HG03342 (cell line): ENCODE data around the gene CLNS1A.
"Not testable (repeated sequence)": the region's sequence is repeated elsewhere in the genome, so short reads cannot be mapped to it uniquely, and the experiment has no call there.

Experiments used
- ATAC-seq: cut with Tn5 transposase; IDR thresholded peaks from one replicate; pipeline ENCODE4 v1.9.1; 2021; ENCODE audit warnings: mild to moderate bottlenecking, moderate library complexity; ENCODE audit not compliant: unreplicated experiment

CLNS1A gene, protein sequence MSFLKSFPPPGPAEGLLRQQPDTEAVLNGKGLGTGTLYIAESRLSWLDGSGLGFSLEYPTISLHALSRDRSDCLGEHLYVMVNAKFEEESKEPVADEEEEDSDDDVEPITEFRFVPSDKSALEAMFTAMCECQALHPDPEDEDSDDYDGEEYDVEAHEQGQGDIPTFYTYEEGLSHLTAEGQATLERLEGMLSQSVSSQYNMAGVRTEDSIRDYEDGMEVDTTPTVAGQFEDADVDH

DNA sequence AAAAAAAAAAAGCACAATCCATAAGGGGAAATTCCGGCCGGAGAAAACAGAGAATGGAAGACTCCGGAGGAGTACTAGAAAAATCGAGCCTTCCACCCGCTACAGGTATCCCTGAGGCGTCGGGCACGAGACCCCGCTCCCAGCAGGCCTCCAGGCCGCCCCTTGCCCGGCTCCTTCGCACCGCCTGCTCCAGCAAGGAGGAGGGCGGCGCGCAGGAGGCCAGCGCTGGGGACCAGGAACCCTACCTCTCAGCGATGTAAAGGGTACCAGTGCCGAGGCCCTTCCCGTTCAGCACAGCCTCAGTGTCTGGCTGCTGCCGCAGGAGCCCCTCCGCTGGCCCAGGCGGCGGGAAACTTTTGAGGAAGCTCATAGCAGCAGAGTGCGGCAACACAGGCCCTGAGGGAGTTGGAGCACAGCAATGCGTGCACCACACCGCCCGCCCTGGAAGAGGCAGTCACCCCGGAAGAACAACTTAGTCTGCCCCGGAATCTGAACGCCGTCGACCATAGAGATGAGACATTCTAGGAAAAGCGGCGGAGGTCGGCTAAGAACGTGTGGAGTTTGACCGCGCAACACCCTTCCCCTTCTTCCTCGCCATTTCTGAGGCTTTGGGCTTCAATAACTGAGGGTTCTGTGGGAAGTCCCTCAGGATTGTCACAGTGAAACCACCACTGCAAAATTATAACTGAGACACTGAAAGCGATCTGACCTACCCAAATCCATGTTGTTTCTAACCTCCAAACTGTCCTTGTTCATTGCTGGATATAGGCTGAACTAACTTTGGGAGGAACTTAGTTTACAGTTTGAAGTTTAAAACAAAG lies at the start of gene CLNS1A:
Gene CLNS1A, minus strand, starts transcription at position 450 of the 821 bp plus-strand sequence. Its CDS starts 80 bp downstream, at position 370.
- peak; percentile 91 for ATAC-seq

DNA sequence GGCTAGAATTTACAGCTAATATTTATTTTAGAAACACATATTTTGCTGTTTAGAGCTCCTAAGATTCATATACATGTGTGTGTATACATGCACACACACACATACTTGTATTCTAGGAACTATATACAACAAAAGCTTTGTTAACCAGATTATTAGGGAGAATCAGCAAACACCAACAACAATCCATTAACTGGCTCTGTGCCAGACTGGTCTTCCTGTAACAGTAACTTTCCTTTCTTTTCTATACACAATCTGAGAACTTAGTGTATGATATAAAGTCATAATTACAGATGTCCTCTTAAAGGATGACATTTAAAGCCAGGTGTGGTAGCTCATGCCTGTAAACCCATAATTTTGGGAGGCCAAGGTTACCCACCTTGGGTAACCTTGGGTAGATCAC lies 49.5 kb upstream of the CLNS1A start:
- no peak for ATAC-seq

DNA sequence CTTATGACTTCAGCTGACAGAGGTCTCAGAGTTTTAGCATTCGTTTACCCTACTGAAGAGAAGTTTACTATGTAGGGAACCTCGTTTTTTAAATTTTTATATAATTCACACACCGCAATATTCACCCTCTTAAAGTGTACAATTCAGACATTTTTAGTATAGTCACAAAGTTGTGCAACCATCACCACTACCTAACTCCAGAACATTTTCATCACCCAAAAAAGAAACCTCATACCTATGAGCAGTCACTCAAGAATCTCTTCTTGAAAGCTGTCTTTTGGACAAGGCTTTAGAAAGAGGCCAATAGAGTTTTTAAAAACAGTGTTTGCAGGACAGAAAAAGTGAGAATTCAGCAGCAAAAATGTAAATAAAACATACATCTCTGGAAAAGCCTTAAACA lies 39.5 kb upstream of the CLNS1A start:
- ATAC-seq, result no peak

DNA sequence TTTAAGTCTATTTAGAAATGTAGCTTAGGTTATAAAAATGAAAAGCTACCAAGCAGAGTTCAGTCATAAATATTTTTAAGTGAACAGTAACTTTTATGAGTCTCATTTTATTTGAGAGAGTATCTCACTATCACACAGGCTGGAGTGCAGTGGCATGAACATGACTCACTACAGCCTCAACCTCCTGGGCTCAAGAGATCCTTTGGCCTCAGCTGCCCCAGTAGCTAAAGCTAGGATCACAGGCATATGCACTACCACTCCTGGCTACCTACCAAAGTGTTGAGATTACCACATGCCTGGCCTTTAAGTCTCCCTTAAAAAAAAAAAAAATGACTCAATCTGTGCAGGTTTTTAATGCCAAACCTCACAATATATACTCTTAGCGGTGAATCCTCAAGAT lies 34.7 kb upstream of the CLNS1A start:
- no peak for ATAC-seq

DNA sequence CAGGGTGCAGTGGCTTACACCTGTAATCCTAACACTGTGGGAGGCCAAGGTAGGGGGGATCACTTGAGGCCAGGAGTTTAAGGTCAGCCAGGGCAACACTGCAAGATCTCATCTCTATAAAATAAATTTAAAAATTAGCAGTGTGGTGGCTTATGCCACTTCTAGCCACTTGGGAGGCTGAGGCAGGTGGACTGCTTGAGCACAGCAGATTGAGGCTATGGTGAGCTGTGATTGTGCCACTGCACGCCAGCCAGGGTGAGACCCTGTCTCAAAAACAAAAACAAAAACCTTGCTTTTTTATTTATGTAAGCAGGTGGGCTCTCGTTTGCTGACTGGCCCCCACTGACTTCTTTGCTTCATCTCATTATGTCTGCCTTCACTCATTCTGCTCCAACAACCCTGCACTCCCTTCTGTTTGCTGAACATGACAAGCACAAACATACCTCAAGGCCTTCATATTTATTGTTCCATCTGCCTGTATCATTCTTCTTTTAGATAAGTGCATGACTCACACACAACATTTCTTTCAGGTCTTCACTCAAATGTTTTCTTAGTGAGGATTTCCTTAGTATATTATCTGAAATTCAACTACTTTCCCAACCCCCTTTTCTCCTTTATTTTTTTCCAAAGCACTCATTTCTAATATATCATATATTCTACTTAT lies 32.4 kb upstream of the CLNS1A start:
- no peak for ATAC-seq

DNA sequence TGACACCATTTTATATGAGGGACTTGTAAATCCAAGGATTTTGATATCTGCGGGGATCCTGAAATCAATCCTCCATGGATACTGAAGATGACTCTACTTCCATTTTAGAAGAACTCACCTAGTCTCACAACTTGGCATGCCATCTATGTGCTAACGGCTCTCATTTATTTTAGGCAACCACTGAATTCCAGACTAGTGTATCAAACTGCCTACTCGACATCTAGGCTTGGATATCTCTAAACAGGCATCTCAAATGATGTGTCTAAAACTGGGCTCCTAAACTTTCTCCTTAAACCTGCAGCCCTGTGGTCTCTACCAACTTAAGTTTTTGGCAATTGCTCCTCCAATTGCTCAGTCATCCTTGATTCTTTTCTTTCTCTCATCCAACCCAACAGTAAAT lies 31.2 kb upstream of the CLNS1A start:
- no peak for ATAC-seq

DNA sequence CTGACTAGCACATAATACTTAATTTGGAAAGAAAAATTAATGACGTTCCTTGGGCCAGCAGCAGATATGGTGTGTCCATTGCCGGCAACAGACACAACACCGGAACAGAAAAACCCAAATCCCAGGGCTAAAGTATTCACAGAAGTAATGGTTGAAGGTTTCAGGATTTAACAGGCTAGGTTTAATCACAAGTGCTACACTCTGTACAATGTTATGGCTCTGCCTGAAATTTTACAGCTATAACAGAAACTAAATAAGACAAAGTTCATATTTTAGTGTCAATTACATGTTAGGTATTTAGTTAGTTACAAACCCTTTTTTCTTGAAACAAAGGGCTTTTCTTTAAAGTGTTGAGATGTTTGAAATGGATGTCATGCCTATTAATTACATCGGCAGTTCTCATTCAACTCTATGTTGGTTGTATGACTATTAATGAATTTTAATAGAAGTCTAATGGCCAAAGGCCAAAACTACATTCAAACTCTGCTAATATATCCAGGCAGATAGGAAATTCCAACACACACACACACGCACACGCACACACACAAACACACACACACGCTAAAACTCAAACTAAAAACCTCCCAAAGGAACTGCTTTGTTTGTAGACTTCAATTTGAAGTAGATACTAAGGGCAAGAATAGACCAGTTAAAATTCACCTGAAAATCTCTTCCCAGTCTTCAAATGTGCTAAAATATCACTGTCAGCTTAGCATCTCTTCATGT lies 27.8 kb upstream of the CLNS1A start:
- ATAC-seq, result no peak

DNA sequence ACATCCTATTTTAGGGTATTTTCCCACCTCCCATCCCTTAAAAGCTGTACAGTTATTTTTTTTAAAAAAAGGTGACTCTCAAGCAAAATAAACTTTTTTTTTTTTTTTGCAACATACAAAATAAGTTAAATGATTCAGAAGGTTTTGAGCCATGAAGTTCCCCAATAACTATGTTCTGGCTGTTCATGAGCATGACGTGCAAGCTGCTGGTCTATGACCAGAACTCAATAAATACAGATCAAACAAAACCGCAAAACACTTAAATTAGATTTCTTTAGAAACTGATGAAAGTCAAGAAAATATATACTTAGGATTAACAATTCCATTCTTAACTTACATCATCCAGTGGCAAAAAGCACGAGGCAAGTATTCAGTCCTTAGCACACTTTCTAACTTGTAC lies 24.1 kb upstream of the CLNS1A start:
- no peak for ATAC-seq

DNA sequence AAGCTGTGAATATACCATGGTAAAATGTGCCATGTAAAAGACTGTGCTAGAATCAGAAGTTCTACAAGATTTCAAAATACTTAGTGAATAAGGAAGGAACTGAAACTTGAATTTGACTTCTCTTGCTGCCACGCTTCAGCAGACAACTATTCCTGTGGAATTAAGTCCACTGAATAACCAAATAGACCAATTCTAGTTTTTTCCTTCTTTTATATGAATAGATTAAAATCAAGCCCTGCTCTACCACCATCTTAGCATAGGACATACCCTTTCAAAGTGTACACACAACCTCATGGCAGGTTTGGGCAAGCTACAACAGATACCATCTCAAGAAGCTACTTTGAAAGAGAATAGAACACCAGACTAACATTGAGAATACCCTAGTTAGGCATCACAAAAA lies 23.4 kb upstream of the CLNS1A start:
- no peak for ATAC-seq

DNA sequence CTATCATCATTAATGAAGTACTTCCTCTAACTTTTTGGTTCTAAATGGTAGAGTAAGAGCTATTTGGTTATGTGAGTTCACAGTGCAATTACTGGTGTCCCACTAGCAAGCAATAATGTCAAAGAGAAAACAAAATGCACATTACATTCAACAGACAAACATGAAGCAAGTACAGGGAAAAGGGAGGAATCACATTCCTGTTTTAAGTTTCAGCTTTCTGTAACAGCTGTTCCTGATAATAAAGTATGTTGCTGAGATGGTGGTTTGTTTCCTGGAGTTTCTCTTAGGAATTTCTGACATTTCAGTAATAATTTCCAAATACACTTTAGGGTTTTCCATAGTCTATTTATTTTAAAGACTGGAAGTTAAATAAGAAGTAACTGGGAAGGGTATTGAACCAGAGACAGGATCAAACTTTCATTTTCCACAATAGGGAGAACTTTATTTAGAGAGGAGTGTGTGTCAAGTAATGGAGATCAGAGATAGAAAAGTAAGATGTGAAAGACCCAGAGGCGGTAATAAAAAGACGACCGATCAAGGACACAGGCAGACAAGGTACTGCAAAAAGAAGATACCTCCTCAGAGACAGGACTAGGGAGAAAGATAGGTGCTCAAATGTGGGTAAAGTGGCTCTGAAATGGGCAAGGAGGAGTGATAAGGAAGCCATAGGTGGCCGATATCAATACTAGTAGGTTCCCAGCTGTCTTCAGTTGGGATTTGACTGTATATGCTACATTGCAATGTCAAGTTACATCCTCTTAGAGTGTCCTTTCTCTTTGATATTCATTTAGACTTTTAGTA lies 20.8 kb upstream of the CLNS1A start:
- ATAC-seq, result no peak

DNA sequence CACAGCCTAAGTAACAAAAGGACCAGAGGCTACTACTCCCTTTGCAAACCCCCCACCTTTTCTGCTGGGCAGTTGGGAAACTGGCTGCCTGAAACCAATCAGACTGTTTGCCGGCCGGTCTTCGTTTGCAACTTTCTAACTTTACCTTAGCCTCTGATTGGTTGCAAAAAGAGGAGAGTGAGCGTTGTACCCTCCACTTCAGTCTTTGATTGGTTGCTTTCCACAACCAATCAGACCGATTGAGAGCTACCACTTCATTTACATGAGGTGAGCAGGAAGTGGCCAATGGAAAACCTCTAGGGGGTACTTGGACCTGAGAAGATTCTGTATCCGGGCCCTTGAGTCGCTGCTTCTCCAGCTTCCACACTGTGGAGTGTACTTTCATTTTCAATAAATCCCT lies 18.8 kb upstream of the CLNS1A start:
- no peak for ATAC-seq

DNA sequence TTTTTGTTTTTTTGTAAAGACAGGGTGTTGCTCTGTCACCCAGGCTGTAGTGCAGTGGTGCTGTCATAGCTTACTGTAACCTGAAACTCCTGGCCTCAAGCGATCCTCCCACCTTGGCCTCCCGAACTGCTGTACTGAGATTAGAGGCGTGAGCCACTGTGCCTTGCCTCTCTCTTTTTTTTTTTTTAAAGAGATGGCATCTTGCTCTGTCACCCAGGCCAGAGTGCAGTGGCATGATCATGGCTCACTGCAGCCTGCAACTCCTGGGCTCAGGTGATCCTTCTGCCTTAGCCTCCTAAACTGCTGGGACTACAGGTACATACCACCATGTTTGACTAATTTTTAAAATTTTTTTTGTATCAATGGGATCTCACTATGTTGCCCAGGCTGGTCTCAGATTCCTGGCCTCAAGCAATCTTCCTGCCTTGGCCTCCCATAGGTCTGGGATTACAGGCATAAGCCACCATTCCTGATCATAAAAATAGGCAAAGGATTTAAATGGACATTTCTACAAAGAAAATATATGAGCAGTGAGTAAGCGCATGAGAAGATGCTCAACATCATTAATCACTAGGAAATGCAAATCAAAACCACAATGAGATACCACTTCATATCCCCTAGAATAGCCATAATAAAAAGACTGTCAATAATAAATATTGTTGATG lies 17.3 kb upstream of the CLNS1A start:
- ATAC-seq, result no peak

DNA sequence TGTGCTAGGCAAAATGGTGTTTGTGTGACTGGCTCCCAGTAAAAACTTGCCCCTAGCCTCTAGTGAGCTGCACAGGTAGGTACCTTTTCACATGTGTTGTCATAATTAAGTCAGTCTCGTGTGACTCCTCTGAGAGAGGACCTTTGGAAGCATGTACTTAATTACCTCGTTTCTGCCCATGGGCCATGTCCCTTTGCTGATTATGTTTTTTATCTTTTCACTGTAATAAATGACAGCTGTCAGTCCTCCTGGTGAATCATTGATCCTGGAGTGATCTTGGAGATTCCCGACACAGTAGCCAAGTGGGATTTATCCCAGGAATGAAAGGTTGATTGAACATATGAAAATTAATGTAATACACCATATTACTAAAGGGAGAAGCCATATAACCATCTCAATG lies 12.5 kb upstream of the CLNS1A start:
- ATAC-seq, result no peak

DNA sequence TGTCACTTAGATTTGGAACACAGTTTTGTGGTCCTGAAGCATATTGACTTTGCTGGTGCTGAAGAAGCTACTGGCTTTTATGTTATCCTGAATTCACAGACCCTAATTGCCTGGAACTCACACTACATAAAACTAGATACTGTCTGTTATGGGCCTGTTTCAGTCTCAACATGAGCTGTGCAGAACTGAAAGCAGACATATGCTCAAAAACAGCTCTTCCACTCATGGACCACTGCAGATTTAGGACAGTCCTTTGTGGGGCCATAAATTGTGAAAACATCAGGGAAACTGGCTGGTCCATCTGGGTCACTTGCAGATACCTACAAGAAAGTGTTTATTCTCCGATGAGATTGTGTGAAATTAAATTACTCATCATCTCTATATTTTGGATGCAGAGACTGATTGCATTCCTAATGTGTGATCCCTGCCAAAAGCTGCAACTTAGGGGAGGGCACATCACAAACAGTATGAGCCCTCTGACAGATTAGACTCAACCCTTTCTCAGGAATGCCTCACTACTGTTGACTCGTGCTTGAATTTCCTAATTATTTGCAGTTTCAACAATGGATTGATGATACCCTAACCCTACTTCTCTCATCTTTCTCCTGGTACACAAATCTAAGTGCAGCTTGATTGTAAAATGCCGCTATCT lies 10.2 kb upstream of the CLNS1A start:
- ATAC-seq, result no peak

DNA sequence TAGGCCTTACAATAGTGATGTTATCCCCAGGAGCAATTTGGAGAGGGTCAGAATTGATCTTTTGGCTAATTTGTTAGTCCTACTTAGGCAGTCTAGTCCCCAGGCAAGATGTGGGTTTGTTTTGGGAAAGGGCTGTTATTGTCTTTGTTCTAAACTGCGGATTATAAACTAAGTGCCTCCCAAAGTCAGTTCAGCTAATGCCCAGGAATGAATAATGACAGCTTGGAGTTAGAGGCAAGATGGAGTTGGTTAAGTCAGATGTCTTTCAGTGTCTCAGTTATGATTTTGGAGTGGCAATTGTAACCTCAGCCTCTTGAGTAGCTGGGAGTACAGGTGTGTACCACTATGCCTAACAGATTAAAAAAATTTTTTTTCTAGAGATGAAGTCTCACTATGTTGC lies 7.3 kb upstream of the CLNS1A start:
- no peak for ATAC-seq

DNA sequence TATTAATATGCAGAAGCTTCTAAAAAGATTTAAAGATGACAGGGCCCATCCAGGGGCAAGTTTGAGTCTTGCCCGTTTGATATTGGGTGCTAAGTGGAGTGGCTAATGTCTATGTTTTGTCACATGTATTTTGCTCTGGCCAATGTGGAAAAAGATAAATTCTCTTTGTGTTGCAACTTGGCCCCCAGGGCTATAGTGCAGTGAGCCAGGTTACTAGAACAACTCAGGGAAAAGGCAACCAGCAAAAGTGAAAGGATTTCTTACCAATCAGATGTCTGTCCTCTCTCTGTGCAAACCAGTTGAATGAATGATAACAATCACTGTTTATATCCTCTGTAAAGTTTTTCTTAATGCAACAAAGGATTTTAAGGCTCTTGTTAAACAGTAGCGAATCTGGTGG lies 4.6 kb upstream of the CLNS1A start:
- ATAC-seq, result no peak

DNA sequence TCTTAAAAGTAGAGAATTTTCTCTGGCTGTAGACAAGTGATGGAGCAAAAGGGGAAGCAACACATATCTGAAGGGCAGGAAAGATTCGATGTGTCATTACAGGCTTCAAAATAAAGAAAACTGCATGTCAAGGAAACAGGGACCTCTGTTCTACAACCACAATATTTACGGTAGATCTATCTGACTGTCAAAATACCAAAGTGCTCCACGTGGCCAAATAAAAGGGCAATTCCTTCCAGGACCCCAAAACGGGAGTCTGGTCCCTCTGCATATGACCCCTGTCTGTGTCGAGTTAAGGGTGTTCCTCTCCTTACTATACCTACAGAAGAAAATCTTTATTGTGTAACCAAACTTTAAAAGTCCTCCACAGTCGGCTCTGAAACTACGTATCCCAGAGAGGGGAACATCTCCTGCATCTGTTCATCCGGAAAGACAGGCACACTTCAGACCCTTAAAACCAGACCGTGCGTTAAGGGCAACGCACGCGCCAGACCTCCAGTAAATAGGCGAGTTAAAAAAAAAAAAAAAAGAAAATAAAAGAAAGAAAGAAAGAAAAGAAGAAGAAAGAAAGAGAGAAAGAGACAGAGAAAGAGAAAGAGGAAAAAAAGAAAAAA lies 756 bp downstream of the CLNS1A start:
- ATAC-seq, result no peak

DNA sequence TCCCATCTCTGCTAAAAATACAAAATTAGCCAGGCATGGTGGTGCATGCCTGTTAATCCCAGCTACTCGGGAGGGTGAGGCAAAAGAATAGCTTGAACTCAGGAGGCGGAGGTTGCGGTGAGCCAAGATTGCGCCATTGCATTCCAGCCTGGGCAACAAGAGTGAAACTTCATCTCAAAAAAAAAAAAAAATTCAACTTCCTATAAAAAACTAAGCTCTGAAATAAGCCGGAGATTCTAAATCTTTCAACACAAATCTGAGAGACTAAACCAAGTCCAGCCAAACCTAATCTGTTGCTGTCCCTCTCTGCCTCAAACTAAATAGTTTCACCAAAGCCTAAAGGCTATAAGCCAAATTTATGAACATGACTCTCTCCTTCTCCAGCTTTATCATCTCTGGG lies 3.7 kb downstream of the CLNS1A start:
- ATAC-seq, result not testable (repeated sequence)

DNA sequence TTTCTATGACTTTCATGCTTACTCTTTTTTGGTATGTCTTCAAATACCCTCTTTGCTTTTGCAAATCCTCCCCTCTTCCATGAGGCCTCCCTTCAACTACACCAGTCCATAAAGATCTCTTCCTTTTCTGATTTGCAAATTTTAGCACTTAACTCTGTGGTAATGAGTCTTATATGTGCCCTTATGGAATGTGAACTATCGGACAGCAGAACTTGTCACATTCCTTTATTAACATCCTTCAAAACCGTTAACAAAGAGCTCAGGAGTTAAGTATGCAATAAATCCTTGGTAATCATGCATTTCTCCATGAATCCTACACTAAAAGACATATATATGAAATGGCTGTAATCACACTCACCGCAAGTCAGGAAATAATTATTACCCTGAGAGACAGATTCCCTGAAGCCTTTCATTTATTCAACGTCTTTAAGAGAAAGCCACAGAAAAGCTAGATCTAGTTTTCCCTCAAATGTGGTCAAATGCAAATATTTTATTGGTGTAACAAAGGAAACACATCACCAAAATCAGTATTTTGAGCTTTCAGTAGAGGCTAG lies 7.4 kb downstream of the CLNS1A start:
- no peak for ATAC-seq
